Measurements from ENCODE around the gene MRPL42. TPM values are rescaled to one million over a fixed set of nuclear protein-coding genes. Genes with fewer than 3 reads are reported as not detected.

The MRPL42 gene
- total RNA-seq, 1 experiment from 2014 or later: 119 TPM

DNA sequence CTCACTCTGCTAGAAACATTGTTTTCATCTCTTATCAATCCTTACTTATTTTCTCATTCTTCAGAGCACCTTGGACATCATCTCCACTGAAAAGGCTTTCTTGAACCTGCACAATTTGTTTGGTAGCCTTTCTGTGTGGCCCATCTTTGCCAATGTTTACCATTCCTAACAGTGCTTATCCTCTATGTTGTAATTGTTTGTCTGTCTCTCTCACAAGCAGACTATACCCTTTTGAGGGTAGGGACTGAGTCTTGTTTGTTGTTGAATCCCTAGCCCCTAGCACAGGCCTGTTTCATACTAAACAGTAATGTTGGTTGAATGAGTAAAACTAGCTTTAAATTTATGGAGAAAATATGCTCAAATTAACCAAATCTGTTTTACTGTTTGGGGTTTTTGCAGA lies 9.2 kb downstream of the MRPL42 start:
- no peak overlapping the region for H2AFZ ChIP-seq (ENCODE audit: low read length)
- H3K36me3 ChIP-seq (ENCODE audit: low read depth, low read length): peaks cover 19% of the 10 kb centered on the region
- H3K9ac ChIP-seq (ENCODE audit: low read length): no peak overlapping the region
- CTCF ChIA-PET: no interaction called here
- H3K4me2 ChIP-seq (ENCODE audit: low read length): no peak overlapping the region
- no peaks in the 10 kb centered on the region for H3K9me3 ChIP-seq (ENCODE audit: low read length)
- H3K9me2 ChIP-seq (replicated peaks; ENCODE audit: low read length): no peaks in the 10 kb centered on the region
- no peak overlapping the region for H3K4me3 ChIP-seq (ENCODE audit: low read length)
- H3K27ac ChIP-seq (ENCODE audit: low read length): no peak overlapping the region
- ATAC-seq (no peak), DNase-seq (no peak)
- BruUV-seq (replicated peaks): no TSS peak
- POLR2A ChIA-PET (ENCODE audit: unreplicated experiment): no interaction called here
- no peaks in the 10 kb centered on the region for H4K20me1 ChIP-seq (ENCODE audit: low read length)
- H3K4me1 ChIP-seq (ENCODE audit: insufficient read depth, low read length): no peaks in the 10 kb centered on the region
- no peak for TF ChIP-seq EZH2phosphoT487 (IDR thresholded peaks at IDR 0.05; ENCODE audit: borderline replicate concordance, low read length)
- TF ChIP-seq, protein P1, sequence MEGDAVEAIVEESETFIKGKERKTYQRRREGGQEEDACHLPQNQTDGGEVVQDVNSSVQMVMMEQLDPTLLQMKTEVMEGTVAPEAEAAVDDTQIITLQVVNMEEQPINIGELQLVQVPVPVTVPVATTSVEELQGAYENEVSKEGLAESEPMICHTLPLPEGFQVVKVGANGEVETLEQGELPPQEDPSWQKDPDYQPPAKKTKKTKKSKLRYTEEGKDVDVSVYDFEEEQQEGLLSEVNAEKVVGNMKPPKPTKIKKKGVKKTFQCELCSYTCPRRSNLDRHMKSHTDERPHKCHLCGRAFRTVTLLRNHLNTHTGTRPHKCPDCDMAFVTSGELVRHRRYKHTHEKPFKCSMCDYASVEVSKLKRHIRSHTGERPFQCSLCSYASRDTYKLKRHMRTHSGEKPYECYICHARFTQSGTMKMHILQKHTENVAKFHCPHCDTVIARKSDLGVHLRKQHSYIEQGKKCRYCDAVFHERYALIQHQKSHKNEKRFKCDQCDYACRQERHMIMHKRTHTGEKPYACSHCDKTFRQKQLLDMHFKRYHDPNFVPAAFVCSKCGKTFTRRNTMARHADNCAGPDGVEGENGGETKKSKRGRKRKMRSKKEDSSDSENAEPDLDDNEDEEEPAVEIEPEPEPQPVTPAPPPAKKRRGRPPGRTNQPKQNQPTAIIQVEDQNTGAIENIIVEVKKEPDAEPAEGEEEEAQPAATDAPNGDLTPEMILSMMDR (conservative IDR thresholded peaks at IDR 0.05; ENCODE audit: low read depth, low read length): no peak
- TF ChIP-seq EZH2 (IDR thresholded peaks at IDR 0.05; ENCODE audit: low read length, unreplicated experiment): no peak
- intact Hi-C loops (cut with micrococcal nuclease): no loop called here
- H3F3A ChIP-seq (ENCODE audit: low read length, unreplicated experiment): no peaks in the 10 kb centered on the region
- H3K79me2 ChIP-seq (ENCODE audit: low read length): peaks cover 13% of the 10 kb centered on the region
- H3K27me3 ChIP-seq (ENCODE audit: low read length): no peaks in the 10 kb centered on the region

DNA sequence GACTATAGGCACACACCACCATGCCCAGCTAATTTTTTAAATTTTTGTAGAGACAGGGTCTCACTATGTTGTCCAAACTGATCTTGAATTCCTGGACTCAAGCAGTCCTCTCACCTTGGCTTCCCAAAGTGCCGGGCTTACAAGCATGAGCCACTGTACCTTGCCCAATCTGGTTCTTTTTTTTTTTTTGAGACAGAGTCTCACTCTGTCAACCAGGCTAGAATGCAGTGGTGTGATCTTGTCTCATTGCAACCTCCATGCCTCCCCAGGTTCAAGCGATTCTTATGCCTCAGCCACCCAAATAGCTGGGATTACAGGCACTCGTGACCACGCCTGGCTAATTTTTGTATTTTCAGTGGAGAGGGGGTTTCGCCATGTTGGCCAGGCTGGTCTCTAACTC lies 15.4 kb downstream of the MRPL42 start:
- Histone ChIP-seq H3K4me2 (ENCODE audit: low read length) (no peak overlapping the region), H3K9me3 (ENCODE audit: low read length) (no peaks in the 10 kb centered on the region), H3F3A (ENCODE audit: low read length, unreplicated experiment) (no peaks in the 10 kb centered on the region), H3K4me1 (ENCODE audit: insufficient read depth, low read length) (no peaks in the 10 kb centered on the region), H3K36me3 (ENCODE audit: low read depth, low read length) (peaks cover 40% of the 10 kb centered on the region), H2AFZ (ENCODE audit: low read length) (no peak overlapping the region), H3K27me3 (ENCODE audit: low read length) (no peaks in the 10 kb centered on the region), H3K4me3 (ENCODE audit: low read length) (no peak overlapping the region), H3K79me2 (ENCODE audit: low read length) (no peaks in the 10 kb centered on the region), H3K27ac (ENCODE audit: low read length) (no peak overlapping the region), H3K9me2 (replicated peaks; ENCODE audit: low read length) (no peaks in the 10 kb centered on the region), H4K20me1 (ENCODE audit: low read length) (0 out of 2 replicates have a peak, but pooled peaks cover 3% of the 10 kb centered on the region), H3K9ac (ENCODE audit: low read length) (no peak overlapping the region)
- BruUV-seq (replicated peaks): no TSS peak
- intact Hi-C loops (cut with micrococcal nuclease): no loop called here
- TF ChIP-seq EZH2 (IDR thresholded peaks at IDR 0.05; ENCODE audit: low read length, unreplicated experiment) (no peak), EZH2phosphoT487 (IDR thresholded peaks at IDR 0.05; ENCODE audit: borderline replicate concordance, low read length) (no peak)
- TF ChIP-seq, protein P1 (conservative IDR thresholded peaks at IDR 0.05; ENCODE audit: low read depth, low read length): no peak
- POLR2A ChIA-PET (ENCODE audit: unreplicated experiment): no interaction called here
- DNase-seq (no peak), ATAC-seq (no peak)
- CTCF ChIA-PET: no interaction called here

DNA sequence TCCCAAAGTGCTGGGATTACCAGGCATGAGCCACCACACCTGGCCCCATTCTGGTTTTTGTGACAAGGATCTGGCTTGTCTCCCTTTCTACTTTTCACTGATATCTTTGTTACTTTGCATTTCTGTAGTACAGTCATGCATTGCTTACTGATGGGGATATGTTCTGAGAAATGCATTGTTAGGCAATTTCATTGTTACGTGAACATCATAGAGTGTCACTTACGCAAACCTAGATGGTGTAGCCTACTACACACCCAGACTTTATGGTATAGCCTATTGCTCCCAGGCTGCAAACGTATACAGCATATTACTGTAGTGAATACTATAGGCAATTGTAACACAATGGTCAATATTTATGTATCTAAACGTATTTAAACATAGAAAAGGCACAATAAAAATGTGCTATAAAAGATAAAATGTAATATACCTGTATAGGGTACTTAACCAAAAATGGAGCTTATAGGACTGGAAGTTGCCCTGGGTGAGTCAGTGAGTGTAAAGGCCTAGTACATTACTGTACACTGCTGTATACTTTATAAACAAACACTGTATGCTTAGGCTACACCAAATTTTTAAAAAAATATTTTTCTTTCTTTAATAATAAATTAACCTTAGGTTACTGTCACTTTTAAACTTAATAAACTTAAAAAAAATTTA lies 16.0 kb downstream of the MRPL42 start:
- DNase-seq (no peak), ATAC-seq (no peak)
- Histone ChIP-seq H4K20me1 (ENCODE audit: low read length) (0 out of 2 replicates have a peak, but pooled peaks cover 3% of the 10 kb centered on the region), H3K9ac (ENCODE audit: low read length) (no peak overlapping the region), H3K4me3 (ENCODE audit: low read length) (no peak overlapping the region), H3F3A (ENCODE audit: low read length, unreplicated experiment) (no peaks in the 10 kb centered on the region), H2AFZ (ENCODE audit: low read length) (no peak overlapping the region), H3K9me3 (ENCODE audit: low read length) (no peaks in the 10 kb centered on the region), H3K36me3 (ENCODE audit: low read depth, low read length) (peaks cover 43% of the 10 kb centered on the region), H3K79me2 (ENCODE audit: low read length) (no peaks in the 10 kb centered on the region), H3K9me2 (replicated peaks; ENCODE audit: low read length) (no peaks in the 10 kb centered on the region), H3K27ac (ENCODE audit: low read length) (no peak overlapping the region), H3K4me1 (ENCODE audit: insufficient read depth, low read length) (no peaks in the 10 kb centered on the region), H3K27me3 (ENCODE audit: low read length) (no peaks in the 10 kb centered on the region), H3K4me2 (ENCODE audit: low read length) (no peak overlapping the region)
- no TSS peak for BruUV-seq (replicated peaks)
- intact Hi-C loops (cut with micrococcal nuclease): no loop called here
- CTCF ChIA-PET: no interaction called here
- POLR2A ChIA-PET (ENCODE audit: unreplicated experiment): interaction anchor here (0.6 kb wide), 1 partner anchor 439 kb away, joined by 3 read pairs; no protein-coding TSS in a partner anchor
- TF ChIP-seq EZH2 (IDR thresholded peaks at IDR 0.05; ENCODE audit: low read length, unreplicated experiment) (no peak), EZH2phosphoT487 (IDR thresholded peaks at IDR 0.05; ENCODE audit: borderline replicate concordance, low read length) (no peak)
- TF ChIP-seq, protein P1 (conservative IDR thresholded peaks at IDR 0.05; ENCODE audit: low read depth, low read length): no peak

Measured in PC-3 (cell line).